ENCODE data around the gene ANKFN1.

The ANKFN1 gene

GRCh38 chr17:56113486-56113885 lies 39.8 kb upstream of the ANKFN1 start:
- DNase-seq (ENCODE audit: insufficient read length, low spot score) (no peak), FAIRE-seq (no peak)
- no peak for TF ChIP-seq CTCF (IDR thresholded peaks at IDR 0.05; ENCODE audit: insufficient read depth, missing control alignments)

- no peak for TF ChIP-seq CTCF (IDR thresholded peaks at IDR 0.05; ENCODE audit: insufficient read depth, missing control alignments)
- no peak for FAIRE-seq
- DNase-seq (ENCODE audit: insufficient read length, low spot score) = no peak
Observed at GRCh38 chr17:56114469-56114868, 38.8 kb upstream of the ANKFN1 start.

GRCh38 chr17:56119191-56119590 lies 34.1 kb upstream of the ANKFN1 start:
- DNase-seq (ENCODE audit: insufficient read length, low spot score) = no peak
- TF ChIP-seq CTCF (IDR thresholded peaks at IDR 0.05; ENCODE audit: insufficient read depth, missing control alignments) = no peak
- FAIRE-seq = no peak

GRCh38 chr17:56119936-56120335 lies 33.3 kb upstream of the ANKFN1 start:
- FAIRE-seq (no peak), DNase-seq (ENCODE audit: insufficient read length, low spot score) (no peak)
- TF ChIP-seq CTCF (IDR thresholded peaks at IDR 0.05; ENCODE audit: insufficient read depth, missing control alignments) = no peak

- no peak for FAIRE-seq
- no peak for DNase-seq (ENCODE audit: insufficient read length, low spot score)
- peak; percentile 28 for TF ChIP-seq CTCF (IDR thresholded peaks at IDR 0.05; ENCODE audit: insufficient read depth, missing control alignments)
Observed at GRCh38 chr17:56121191-56122051, 31.9 kb upstream of the ANKFN1 start.

- DNase-seq (ENCODE audit: insufficient read length, low spot score) (no peak), FAIRE-seq (no peak)
Observed at GRCh38 chr17:56125830-56126819, 27.1 kb upstream of the ANKFN1 start.

More at GRCh38 chr17:56125830-56126819, 27.1 kb upstream of the ANKFN1 start:
- peak; percentile 96 for TF ChIP-seq CTCF (IDR thresholded peaks at IDR 0.05; ENCODE audit: insufficient read depth, missing control alignments)

Measured in D721Med (cell line).